ENCODE results near the gene HMCN2. TPM values are rescaled to one million over a fixed set of nuclear protein-coding genes. Genes with fewer than 3 reads are reported as not detected.

HMCN2 gene
- total RNA-seq, 1 donor from 2014 or later = 3.1 TPM

DNA sequence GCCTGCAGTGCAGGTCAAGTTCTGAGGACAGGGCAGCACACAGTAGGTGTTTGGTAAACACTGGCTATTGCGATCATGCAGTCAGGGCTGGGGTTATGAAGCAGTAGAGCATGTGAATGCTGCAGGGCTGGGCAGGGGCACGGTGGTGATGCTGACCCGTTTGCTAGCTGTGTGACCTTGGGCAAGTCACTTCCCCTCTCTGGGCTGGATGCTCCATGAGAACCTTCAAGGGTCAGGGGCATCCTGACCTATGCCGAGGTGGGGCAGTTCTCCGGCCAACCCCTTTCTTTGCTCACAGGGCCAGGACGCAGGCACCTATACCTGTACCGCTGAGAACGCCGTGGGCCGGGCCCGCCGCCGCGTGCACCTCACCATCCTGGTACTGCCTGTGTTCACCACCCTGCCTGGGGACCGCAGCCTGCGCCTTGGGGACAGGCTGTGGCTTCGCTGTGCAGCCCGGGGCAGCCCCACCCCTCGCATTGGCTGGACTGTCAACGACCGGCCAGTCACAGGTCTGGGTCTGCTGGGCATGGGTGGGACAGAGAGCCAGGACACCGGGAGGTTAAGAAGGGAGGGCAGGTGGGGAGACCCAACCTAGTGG is 140.2 kb downstream of the HMCN2 start:
- no peak for DNase-seq (ENCODE audit: low spot score)

DNA sequence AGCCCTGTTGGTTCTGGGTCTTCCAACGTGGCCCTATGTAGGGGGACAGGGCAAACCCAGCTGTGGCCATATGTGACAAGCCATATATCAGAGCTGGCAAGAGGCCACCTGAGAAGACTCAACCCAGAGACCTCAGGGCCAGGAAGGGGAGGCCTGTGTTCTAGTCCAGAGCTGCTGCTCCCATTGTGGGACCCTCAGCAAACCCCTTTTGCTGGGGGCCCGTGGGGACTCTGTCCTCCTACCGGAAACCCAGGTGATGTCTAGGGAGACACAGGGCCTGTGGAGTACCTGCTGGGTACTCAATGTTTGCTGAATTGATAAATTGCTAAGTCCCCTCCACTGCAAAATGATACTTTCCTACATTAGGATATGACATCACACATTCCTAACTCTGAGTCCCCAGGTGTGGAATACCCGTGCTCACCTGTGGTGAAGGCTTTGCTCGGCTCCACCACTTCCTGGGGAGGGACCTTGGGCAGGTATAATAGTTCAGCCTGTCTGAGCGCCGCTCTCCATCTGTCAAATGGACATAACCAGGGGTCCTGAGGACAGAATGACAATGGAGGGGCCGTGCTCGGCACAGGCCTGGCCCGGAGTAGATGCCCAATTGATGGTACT is 140.8 kb downstream of the HMCN2 start:
- DNase-seq (ENCODE audit: low spot score) = no peak

DNA sequence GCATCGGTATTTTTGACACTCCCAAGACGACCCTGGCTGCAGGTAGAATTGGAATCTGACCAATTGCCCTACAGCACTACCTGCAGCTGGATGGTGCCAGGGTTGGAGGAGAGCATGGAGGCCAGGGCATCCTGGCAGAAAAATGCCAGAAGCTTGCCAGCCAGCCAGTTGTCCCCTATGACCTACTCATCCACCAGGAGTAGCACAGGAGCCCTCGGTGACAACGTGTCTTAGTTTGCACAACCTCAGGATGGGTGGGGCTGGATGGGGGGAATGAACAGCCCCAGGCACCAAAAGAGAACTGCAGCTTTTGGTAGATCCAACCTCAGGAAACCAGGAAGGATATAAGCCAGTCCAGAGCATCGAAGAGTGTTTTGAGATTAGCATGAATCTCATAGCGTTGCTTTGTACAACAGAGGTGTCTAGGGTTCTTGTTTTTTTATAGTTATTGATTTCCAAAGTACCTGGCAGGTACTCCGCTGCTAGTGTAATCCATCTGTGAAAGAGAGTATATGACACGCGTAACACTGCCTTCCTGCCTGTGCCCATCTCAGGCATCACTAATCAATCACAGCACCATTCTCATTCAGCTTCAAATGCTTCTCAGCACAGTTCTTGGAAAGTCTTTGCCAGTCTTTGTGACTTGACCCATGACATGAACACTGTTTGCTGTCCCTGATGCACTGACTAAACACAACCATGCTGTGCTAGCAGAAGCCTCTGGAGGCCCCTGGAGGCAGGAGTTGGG is 142.5 kb downstream of the HMCN2 start:
- DNase-seq (ENCODE audit: low spot score) = no peak

DNA sequence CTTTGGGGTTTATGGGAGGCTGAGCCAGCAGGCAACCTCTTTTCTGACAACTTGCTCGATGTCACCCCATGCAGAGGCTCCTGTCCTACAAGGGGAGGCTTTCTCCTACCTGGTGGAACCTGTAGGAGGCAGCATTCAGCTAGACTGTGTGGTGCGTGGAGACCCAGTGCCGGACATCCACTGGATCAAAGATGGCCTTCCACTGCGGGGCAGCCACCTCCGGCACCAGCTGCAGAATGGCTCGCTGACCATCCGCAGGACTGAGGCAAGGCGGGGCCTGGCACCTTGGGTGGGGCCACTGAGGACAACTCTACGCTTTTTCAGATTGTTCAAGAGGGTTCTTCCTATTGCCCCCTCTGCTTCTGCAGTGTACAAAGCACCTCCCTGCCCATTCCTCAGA is 143.1 kb downstream of the HMCN2 start:
- no peak for DNase-seq (ENCODE audit: low spot score)

DNA sequence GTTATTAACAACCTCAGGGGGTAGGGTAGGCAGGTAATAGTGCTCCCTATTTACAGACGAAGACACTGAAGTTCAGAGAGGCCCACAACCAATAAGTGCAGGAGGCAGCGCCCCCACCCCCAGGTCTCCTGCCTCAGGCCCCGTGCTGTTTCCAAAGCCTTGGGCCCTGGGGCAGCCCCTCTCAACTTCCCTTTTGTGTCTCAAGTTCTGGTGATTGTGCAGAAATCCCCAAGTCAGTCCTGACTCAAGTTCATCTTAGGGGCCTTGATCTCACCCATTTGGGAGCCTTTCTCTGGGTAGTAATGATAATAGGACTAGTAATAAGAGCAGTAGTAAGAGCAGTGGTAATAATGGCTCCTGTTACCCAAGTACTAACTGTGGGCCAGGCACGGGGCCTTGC is 143.7 kb downstream of the HMCN2 start:
- no peak for DNase-seq (ENCODE audit: low spot score)

DNA sequence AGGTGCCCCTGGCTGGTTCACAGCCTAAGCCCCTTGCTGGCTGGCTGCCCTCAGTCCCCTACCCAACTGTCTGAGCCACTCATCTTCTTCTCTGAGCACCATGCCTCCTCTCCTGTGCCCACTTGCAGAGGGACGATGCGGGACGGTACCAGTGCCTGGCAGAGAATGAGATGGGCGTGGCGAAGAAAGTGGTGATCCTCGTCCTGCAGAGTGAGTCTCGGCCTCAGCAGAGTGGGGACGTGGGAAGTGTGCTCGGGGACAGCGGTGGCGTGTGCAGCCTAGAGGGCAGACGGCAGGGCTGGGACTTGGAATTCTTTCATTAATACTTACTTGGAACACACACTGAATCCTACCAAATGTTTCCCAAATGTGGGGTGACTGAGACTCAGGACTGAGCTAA is 144.9 kb downstream of the HMCN2 start:
- no peak for DNase-seq (ENCODE audit: low spot score)

DNA sequence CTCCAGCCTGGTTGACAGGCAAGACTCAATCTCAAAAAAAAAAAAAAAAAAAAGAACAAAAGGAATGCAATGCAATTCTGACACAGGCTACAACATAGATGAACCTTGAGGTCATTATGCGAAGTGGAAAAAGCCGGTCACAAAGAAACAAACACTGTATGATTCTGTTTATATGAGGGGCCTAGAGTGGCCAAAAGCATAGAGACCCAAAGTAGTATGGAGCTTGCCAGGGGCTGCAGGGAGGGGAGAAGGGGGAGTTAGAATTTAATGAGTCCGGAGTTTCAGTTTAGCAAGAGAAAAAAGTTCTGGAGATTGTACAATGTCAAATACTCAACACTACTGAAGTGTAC is 146.0 kb downstream of the HMCN2 start:
- no peak for DNase-seq (ENCODE audit: low spot score)

DNA sequence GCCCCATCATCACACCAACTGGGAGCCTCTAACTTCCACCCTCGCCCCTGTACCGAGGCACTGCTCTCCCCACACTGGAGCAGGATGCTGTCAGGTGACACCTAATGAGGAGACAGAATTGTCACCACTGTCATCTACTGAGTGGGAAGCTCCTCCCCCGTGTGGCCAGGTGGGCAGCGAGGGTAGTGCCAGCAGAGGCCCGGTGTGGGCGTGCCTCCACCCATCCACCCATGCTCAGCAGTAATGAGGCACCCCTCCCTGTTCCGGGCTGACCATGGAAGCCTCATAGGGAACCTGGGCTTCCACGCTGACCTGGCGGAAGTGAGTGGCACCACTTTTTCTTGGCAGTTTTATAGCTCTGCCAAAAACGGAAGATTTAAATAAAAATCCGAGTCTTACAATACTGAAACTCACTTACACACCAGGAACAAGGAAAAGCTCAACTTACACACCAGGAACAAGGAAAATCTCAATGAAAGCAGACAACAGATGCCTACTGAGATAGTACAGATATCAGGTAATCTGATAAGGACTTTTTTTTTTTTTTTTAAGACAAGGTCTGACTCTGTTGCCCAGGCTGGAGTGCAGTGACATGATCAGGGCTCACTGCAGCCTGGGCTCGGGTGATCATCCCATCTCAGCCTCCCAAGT is 148.6 kb downstream of the HMCN2 start:
- DNase-seq (ENCODE audit: low spot score) = no peak

DNA sequence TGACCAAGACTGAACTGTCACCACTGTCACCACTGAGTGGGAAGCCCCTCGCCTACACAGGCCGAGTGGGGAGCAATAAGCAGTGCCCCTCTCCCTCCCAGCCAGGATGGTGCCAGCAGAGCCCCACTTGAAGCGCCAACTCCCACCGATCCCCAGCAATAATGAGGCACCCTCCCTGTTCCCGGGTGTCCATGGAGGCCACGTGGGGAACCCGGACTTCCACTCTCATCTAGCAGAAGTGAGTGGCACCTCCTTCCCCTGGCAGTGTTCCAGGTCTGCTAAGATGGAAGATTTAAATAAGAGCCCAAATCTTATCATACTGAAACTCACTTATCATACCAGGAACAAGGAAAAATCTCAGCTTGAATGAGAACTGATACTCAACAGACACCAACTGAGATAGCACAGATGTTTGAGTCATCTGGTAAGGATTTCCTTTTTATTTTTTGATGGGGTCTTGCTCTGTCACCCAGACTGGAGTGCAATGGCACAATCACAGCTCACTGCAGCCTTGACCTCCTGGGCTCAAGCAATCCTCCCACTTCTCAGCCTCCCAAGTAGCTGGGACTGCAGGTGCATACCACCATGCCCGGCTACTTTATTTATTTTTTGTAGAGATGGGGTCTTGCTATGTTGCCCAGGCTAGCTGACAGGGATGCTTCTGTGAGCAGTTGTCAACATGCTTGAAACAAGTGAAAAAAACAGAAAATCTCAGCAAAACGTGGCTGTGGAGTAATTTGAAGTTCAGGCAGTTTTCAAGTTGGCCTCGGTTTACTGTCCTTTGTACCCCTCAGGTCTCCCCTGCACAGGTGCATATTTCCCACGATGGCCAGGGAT is 149.6 kb downstream of the HMCN2 start:
- no peak for DNase-seq (ENCODE audit: low spot score)

DNA sequence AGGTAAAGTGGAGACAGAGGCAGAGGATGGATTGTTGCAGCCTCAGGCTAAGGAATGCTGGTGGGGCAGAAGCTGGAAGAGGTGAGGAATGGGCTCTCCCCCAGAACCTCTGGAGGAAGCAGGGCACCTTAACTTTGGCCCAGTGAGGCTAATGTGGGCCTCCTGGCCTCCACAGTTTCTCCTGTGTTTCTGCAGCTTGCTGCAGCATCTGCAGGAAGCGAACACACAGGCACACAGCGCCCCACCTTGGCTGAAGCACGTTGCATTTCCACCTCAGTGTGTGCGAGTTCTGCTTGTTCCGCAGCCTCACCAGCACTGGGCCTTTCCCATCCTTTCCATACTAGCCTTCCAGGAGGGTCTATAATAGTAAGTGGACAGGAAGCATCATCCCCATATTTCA is 152.0 kb downstream of the HMCN2 start:
- no peak for DNase-seq (ENCODE audit: low spot score)

DNA sequence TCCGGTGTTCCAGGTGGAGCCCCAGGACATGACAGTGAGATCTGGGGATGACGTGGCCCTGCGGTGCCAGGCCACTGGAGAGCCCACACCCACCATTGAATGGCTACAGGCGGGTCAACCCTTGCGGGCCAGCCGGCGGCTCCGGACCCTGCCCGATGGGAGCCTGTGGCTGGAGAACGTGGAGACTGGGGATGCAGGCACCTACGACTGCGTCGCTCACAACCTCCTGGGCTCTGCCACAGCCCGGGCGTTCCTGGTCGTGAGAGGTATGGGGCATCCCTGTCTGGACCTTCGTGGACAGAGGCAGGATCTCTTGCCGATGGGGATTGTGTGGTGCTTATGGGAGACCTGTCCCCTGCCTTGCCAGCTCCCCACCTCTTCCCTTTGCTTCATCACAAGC is 153.2 kb downstream of the HMCN2 start:
- DNase-seq (ENCODE audit: low spot score) = no peak

DNA sequence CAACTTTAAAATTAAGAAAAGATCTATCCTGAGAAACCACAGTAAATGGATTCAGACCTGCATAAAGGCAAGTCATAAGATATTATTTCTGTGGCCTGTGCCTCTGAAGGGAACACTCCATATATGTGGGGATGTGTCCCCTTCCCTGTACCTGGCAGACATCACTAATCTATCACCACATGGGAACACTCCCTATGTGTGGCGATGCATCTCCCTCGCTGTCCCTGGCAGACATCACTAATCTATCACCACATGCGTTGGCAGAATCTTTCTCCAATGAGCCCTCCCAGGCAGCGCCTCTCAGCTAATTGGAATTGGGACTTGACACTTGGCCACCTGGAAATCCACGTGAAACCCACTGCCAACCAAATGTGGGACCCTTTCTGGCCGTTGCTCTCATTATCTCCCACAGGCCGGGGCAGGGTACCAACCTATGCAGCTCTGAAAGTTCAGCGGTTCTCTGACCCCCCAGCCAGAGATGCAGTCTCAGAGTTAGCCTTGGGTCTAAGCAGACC is 154.0 kb downstream of the HMCN2 start:
- no peak for DNase-seq (ENCODE audit: low spot score)

DNA sequence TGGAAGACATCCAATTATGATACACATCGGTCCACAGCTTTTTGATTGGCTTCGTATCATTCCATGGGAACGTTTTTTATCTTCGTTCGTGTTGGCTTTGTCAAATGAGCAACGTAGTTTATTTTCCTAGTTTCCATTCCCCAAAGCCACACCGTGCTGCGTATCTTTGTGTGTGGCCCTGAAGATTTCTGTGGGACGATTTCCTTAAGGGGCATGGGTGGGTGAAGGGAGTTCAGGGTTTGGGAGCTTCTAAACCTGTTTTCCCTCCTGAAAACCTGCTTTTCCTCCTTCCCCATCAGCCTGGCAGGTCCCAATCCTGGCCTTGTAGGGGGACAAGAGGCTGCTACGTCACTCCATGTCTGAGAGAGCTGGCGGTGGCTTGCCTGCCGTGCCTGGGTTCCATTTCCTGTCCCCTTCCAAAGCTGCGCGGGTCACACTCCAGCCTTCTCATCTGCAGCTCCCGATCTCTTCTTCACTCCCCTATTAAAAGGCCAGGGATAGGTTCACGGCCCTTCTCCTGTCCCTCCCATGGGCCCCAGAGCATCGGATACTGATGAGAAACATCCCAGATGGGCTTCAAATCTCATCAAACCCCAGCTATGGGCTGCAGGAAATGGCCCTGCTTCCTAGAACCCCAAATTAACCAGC is 155.7 kb downstream of the HMCN2 start:
- no peak for DNase-seq (ENCODE audit: low spot score)

DNA sequence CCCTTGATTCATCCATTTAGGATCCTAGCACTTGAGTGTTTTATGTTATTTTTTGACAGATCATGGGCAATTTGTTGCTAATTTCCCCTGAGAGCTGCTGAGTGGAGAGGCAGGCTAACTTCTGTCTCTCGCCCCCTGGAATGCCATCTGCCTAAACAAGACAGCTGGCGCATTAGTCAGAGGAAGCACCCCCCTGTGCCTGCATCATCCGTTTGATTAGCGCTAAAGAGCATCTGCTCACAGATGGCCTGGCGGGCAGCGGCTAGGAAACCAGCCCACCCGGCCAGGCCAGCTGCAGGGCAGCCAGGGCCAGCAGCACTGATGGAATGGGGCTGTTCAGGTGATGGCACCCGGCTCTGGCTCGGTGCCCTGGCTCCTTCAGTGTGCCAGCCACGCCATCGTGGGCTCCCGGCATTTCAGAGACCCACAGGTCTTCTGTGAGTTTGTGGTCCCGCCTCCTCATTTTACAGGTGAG is 156.3 kb downstream of the HMCN2 start:
- no peak for DNase-seq (ENCODE audit: low spot score)

DNA sequence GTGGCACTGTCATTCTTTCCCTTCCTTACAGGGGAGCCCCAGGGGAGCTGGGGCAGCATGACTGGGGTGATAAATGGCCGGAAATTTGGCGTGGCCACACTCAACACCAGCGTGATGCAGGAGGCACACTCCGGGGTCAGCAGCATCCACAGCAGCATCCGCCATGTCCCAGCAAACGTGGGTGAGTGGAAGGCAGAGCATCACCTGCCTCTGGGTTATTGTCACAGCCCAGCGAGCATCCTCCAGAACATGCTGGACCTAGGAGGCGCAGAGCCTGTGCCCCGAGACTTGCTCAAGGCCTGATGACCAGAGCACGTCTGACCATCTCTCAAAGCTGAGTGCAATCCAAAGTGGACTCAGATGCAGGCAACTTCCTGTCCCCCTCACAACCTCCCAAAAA is 157.0 kb downstream of the HMCN2 start:
- DNase-seq (ENCODE audit: low spot score) = no peak

DNA sequence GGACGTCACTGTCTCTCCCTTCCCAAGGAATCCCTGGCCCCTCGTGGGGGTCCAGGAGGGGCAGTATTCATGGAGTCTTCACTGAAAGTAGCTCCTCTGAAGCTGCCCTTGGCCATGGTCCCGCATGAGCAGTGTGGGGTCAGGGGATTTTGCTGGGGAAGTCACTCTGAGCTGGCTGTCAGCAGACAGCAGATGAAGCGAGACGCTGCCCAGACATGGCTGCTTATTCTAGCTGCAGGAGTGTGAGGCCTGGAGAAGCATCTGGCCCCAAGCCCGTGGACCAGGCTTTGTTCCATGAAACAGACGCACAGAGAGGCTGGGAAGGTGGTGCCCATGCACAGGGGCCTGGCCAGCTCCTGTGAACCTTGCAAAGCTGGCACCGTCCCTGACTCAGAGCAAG is 157.7 kb downstream of the HMCN2 start:
- DNase-seq (ENCODE audit: low spot score) = no peak

DNA sequence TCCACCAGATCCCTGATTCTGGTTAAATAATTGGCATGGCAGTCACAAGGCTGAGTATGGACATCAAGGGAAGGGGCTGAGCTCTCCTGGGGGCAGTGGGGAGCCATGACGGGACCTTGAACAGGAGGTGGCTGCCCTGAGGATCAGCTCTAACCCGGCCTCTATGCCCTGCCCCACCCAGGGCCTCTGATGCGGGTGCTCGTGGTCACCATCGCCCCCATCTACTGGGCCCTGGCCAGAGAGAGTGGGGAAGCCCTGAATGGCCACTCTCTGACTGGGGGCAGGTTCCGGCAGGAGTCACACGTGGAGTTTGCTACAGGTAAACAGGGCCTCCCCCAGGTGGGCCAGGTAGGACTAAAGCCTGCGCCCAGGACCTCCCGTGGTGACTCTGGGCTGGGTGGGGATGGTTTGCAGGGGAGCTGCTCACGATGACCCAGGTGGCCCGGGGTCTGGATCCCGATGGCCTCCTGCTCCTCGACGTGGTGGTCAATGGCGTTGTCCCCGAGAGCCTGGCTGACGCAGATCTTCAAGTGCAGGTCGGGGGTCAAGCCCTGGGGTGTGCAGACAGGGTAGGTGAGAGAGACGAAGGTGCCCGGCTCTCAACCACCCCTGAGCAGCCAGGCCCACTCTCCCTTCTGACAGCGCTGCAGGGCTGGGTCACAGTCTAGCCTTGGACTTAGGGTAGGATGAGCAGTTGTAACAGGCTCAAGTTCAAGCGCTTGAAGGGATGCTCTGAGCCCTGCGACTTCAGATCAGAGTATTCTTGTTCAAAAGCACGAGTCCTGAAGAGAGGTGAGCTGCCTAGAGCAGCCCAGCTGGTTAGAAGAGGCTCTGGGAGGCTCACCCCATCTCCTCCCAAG is 159.3 kb downstream of the HMCN2 start:
- no peak for DNase-seq (ENCODE audit: low spot score)

DNA sequence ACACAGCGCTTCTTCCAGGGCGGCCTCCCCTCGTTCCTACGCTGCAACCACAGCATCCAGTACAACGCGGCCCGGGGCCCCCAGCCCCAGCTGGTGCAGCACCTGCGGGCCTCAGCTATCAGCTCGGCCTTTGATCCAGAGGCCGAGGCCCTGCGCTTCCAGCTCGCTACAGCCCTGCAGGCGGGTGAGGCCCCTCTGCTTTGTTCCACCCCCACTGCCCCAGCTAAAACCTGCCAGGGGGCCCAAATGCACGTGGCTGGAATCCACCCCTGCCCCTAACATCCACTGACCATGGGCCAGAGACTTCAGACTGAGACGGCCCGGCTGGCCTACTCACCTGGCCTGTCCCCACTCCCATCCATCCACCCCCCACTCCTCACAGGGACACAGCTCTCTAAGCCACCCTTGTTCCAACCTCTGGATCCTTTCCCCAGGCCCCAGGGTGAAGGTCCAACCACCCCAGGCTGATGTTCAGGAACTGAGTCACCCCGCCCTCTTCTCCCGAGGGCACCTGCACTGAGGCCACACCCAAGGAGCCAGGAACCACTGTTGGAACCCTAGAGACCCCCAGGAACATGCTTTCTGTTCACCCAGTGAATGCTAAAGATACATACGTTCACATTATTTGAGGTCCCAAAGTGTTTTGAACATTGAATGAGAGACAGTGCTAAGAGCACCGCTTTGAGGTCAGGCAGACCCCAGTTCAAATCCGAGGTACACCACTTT is 160.3 kb downstream of the HMCN2 start:
- DNase-seq (ENCODE audit: low spot score) = no peak

DNA sequence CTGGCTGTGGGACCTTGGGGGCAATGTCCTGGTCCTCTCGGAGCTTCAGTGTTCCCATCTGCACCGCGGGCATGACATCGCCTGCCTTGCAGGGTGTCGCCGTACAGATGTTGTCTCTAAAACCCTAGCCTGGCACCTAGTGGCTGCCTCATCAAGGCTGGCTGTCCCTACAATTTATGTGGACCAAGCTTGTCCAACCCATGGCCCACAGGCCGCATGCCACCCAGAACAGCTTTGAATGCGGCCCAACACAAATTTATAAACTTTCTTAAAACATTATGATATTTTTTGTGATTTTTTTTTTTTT is 160.9 kb downstream of the HMCN2 start:
- DNase-seq (ENCODE audit: low spot score) = no peak
